ENCODE results near the gene FAM222A. TPM values are rescaled to one million over a fixed set of nuclear protein-coding genes. Genes with fewer than 3 reads are reported as not detected.
A peak's percentile ranks its signal among the peaks of the same experiment; 100 is the strongest.

Gene FAM222A
- total RNA-seq, 1 experiment from 2014 or later, result 2.8 TPM

- H4K8ac ChIP-seq (replicated peaks; ENCODE audit: insufficient read length, low read depth, low read length), result no peak overlapping the region
- no peaks in the 10 kb centered on the region for H3K4me1 ChIP-seq (ENCODE audit: insufficient read depth, low read length)
- Mint-ChIP-seq H3K9me3 (peaks cover 4 to 6% of the 10 kb centered on the region in 2 experiments; a peak in 4 of 5 replicates), H3K4me3 (no peak overlapping the region), H3K36me3 (ENCODE audit: insufficient read depth in 1 of 3, low read depth in 3 of 3) (peaks cover 0 to 7% (median 3%) of the 10 kb centered on the region in 3 experiments; a peak in 3 of 7 replicates), H3K27ac (no peak overlapping the region; a peak in 1 of 7 replicates), H3K4me1 (peaks cover 13 to 25% of the 10 kb centered on the region in 2 experiments), H3K27me3 (ENCODE audit: low read depth) (no peaks in the 10 kb centered on the region; the same call in none of the 2 replicates)
- H3K4ac ChIP-seq (ENCODE audit: low read depth, low read length), result no peak overlapping the region
- H3K9ac ChIP-seq (ENCODE audit: extremely low read depth, insufficient read length, low read length), result no peak overlapping the region
- H3K23me2 ChIP-seq (ENCODE audit: insufficient read length, low read depth, low read length, poor library complexity, severe bottlenecking), result no peaks in the 10 kb centered on the region
- H3K56ac ChIP-seq (ENCODE audit: insufficient read length, low read depth, low read length), result no peak overlapping the region
- no peak for TF ChIP-seq CTCF (conservative IDR thresholded peaks at IDR 0.05)
- H3K79me1 ChIP-seq (ENCODE audit: insufficient read depth, low read depth, low read length, poor library complexity, severe bottlenecking), result no peaks in the 10 kb centered on the region
- H4K20me1 ChIP-seq (ENCODE audit: control insufficient read depth, insufficient read depth, insufficient read length), result no peaks in the 10 kb centered on the region
- H4K5ac ChIP-seq (ENCODE audit: insufficient read length, low read depth, low read length), result no peak overlapping the region
- no peak overlapping the region for H2AFZ ChIP-seq (ENCODE audit: low read length)
- no peak overlapping the region for H3T11ph ChIP-seq (ENCODE audit: low read length)
- H3K23ac ChIP-seq (ENCODE audit: insufficient read length, low read depth, low read length), result no peak overlapping the region
- no peaks in the 10 kb centered on the region for H3K27me3 ChIP-seq (ENCODE audit: insufficient read depth, low read length)
- DNase-seq, result peak; percentile 28
- no peak overlapping the region for H2BK20ac ChIP-seq (ENCODE audit: low read depth, low read length, poor library complexity, severe bottlenecking)
- no peak overlapping the region for H2AK5ac ChIP-seq (ENCODE audit: insufficient read length, low read length)
- no peaks in the 10 kb centered on the region for H3K79me2 ChIP-seq (ENCODE audit: insufficient read depth, low read length)
- H3K27ac ChIP-seq (ENCODE audit: insufficient read length, low read depth, low read length), result no peak overlapping the region
- no peaks in the 10 kb centered on the region for H3K9me3 ChIP-seq (ENCODE audit: control insufficient read depth, low read depth, low read length)
- no peak overlapping the region for H2BK12ac ChIP-seq (ENCODE audit: insufficient read length, low read depth, low read length)
- no peak overlapping the region for H2BK5ac ChIP-seq (ENCODE audit: insufficient read length, low read length)
- WGBS (ENCODE audit: extremely low coverage, insufficient read length, low lambda C conversion rate), result no CpG with 5 or more reads among the region's 16 CpGs
- H3K18ac ChIP-seq (ENCODE audit: insufficient read length, low read depth, low read length), result no peak overlapping the region
- no peak overlapping the region for H3K4me2 ChIP-seq (ENCODE audit: insufficient read depth, insufficient read length, low read length)
- no peak overlapping the region for H2BK15ac ChIP-seq (ENCODE audit: low read depth, low read length)
- H2BK120ac ChIP-seq (ENCODE audit: low read depth, low read length, poor library complexity, severe bottlenecking), result no peak overlapping the region
- H4K91ac ChIP-seq (ENCODE audit: insufficient read length, low read depth, low read length), result no peak overlapping the region
- no peak overlapping the region for H3K14ac ChIP-seq (ENCODE audit: insufficient read depth, low read length)
Observed at GRCh38 chr12:109760930-109761921, 47.6 kb downstream of the FAM222A start.

Data from H9 (cell line).